IPS-11a (cell line): ENCODE results near the gene ANKH.

Experiments used
- H3K4me3 ChIP-seq: one replicate; pipeline ENCODE4 v1.5.1; 2013; ENCODE audit warnings: low read depth, low read length, control low read depth

ANKH gene

GRCh38 chr5:14721990-14722656 is 149.5 kb downstream of the ANKH start:
- no peak overlapping the region for H3K4me3 ChIP-seq

- H3K4me3 ChIP-seq: no peak overlapping the region
Observed at GRCh38 chr5:14720236-14720923, 151.2 kb downstream of the ANKH start.

DNA sequence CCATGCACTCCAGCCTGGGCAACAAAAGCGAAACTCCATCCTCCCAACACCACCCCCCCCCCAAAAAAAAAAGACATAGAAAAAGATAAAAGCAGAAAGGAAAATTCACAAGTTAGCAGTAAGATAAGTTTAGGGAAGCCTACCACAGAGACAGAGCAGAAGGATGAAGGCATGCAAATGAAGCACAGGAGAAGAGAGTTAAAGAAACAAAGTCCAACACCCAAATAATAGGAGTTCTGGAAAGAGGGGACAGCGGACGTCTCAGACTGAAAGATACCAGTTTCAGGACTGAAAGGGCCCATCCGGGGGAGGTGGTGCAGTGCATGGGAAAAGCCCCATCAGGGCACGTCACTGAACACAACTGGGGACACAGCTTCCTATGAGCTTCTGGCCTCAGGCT is 152.8 kb downstream of the ANKH start:
- H3K4me3 ChIP-seq: no peak overlapping the region

DNA sequence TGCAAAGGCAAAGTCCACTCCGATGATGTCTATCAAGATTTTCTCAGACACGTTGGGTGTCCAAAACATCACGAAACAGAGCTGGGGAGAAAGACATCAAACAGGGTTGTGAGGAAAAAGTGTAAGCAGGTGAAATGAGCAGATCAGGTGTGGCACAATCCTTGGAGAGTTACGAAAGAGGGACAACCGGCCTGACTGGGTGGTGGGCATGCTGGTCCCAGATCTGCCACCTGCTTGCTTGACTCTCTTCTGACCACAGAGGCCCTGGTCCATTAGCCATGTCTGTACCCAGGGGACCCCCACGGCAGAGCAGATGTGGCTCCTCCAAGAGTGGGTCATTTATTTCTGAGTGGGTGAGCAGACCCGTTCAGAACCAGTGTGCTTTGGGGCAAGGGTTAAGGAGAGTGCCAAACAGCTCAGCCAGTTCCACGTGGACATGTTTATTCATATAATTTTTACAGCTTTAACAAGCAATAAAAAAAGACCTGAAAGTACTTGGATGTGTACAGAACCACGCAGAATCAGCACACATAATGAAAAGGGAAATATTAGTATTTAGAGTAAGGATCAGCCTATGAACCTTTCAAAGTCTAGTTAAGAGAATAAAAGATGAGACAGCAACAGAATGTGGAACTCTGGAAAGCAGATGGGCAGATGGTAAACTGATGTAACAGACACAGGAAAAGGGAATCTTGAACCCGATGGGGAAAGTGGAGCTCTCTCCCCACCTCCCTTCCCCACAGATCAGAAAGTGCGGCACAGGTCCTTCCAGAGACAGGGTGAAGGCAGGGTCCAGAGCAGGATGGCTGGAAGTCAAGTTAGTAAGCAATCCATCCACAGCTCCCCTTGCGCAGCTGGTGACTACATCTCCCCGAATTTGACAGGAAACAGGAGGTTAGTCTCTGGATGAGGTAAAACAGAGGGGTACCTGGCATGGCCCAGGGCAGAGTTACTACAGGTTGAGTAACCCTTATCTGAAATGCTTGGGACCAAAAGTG is 154.5 kb downstream of the ANKH start:
- no peak overlapping the region for H3K4me3 ChIP-seq

DNA sequence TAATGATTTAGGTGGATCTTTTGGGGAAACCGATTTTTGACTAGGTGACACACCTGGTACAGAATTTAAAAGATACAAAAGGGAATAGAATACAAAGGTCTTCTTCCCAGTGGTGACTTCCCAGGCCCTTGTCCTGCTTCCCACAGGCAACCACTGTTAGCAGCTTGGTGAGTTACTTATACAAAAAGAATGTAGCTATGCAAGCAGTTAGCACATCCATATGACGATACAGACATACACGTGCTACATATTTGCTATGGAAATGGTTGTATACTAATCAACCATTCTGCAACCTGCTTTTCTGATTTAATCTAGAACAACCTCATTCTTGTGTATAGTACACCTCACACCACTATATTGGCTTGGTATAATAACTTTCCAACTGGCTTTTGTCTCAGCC is 156.1 kb downstream of the ANKH start:
- no peak overlapping the region for H3K4me3 ChIP-seq

DNA sequence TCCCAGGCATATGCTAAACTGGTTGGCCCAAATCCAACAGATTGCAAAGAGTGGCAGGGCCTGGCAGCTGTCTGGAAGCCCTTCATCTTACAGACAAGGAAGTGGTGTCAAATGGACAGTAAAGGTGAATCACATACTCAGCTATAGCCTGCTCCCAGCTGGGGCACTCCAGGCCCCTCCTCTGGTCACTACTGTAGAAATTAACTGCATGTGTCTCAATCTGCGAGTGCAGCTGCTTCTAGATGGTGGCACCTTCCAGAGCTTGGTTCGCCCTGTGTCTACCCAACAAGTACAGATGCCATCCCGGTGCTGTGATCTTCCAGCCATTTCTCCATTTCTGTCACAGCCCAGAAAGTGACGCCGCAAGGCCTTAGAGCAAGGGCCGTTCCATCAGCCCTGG is 156.9 kb downstream of the ANKH start:
- no peak overlapping the region for H3K4me3 ChIP-seq

GRCh38 chr5:14713476-14714390 is 157.8 kb downstream of the ANKH start:
- no peak overlapping the region for H3K4me3 ChIP-seq

DNA sequence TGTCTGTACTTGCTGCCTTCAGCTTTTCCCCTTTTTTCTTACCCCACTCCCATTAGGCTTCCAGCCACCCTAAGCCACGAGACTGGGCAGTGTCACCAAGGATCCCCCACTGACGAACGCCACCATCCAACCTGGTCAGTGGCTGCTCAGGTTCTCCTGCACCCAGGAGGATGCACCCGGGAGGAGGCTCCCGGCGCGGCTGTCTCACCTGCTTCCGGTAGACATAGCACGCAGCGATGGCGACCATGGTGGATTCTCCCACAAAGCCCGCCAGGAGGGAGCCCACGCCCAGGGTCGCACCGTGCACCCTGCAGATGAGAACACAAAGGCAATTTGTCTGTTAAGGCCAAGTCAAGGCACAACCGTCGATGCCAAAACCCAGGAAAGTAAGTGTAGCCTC is 158.9 kb downstream of the ANKH start:
- no peak overlapping the region for H3K4me3 ChIP-seq

DNA sequence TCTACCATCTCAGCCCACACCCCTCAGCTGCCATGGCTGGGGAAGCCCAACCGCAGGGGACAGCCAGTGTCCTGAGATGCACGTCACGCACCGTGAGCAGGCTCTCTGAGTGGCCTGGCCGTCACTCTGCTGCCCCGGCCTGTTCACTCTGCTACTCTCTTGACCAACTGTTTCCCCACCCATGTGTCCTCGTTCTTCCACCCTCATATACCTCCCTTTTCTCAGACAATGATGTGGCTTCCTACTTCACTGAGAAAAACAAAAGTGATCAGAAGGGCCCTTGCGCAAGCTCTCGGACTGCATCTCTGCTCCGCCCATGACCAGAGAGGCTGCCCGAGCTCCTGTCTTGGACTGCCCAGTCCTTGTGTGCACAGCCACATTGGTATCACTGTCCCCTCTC is 159.4 kb downstream of the ANKH start:
- H3K4me3 ChIP-seq: no peak overlapping the region

DNA sequence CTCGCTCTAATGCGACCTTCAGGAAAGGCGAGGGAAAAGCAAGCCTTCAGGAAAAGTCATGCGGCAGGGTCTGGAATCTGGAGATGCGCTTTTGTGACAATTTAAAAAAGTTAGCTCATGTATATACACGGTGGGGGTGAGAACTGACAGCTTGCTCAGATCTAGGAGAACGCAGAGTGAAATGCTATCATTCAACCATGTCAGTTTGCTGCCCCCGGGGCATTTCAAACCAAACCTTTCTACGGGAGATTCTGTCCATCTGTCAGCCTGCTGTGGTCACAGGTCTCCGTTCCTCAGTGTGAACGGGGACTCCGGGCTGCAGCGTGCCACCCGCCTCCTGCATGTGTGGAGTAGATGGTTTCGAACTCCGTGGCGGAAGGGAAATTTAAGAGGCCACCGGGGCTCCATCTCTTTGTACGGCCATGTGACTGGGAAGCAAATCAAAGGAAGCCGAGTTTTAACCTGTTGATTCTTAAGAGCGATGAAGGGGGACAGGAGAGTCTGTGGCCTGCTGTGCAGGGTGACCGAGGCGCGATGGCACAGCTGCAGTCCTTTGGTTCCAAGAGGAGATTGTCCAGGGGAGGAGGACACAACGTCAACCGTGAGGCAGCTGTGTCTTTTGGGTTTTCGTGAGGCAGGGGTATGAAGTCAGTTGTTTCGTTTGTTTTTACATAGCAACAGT is 161.1 kb downstream of the ANKH start:
- H3K4me3 ChIP-seq: no peak overlapping the region

GRCh38 chr5:14708551-14708950 is 163.0 kb downstream of the ANKH start:
- H3K4me3 ChIP-seq: no peak overlapping the region

DNA sequence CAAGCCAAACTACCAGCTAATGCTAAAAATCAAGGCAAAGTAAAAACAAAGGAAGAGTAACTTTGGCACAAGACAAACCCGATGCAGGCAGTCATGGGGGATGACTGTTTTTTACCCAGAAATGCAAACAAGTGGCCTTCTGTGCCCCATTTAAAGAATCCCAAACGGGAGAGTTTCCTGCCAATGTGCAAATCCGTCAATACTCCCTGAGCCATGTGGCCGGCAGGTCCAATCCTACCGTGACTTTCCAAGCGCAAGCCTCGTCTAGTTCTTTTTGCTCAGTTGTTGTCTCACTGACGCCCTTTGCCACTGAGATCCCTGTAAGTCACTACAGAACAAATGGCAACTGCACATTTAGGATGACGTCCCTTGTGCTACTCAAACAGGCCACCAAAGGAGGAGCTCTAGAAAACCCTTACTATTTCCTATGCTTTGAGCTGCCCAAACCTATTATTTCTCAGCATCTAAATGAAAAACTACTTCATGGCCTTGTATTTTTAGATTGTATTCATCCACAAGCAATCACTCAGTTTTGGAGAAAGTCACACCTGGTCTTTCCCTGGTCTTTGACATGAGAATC is 163.7 kb downstream of the ANKH start:
- H3K4me3 ChIP-seq: no peak overlapping the region

DNA sequence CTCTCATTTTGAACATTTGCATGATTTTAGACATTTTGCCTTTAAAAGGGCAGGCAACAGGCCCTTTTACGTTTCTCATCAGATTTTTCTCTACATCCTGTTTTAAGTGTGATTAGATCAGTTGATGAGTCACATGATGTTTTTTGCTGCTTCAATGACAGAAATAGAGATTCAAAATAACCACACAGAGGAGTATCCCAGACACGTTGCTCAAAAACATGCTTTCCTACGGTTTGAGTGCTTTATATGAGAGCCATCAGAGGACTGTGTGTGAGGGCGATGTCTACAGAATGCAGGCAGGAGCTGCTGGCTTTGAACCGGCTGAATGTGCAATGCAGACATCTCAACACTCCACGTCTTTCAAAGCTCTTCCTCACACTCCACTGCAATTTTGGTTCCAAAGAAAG is 165.0 kb downstream of the ANKH start:
- H3K4me3 ChIP-seq: no peak overlapping the region

DNA sequence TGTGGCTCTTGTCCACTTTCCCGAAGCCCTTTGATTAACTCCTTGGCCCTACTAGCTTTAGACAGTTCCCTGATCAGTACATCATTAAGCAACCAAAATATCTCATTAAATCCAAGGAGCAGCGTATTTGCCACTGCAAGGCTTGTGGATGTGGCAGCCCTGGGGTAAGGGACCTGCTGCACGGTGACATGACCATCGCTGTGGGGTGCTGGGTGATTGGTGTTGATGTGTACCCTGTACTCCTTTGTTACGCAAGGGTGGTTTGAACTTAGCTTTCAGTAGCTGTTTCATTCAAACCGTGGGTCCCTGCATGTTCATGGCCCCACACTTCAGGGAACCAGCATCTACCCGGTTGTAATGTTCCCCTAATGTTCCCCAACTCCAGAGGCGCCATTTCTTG is 166.0 kb downstream of the ANKH start:
- H3K4me3 ChIP-seq: no peak overlapping the region

GRCh38 chr5:14702238-14702839 is 169.2 kb downstream of the ANKH start:
- no peak overlapping the region for H3K4me3 ChIP-seq

DNA sequence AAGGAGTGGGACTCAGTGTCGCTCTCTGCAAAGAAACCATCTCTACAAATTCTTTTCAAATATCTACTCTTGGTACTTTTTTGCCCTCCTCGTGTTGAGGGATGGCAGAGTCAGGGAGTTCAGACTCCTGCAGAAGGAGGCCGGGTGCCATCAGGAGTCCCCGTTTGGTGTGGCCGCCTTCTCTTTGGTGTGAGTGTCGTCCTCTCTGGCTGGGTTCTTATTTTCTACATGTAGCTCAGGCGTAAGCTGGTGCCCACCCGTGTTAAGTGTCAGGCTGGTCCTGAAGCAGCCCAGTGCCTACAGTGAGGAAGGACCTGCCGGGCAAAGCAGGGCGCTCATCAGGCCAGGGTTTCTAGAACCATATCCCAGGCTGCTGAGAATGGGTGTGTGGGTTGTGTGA is 170.0 kb downstream of the ANKH start:
- no peak overlapping the region for H3K4me3 ChIP-seq

- H3K4me3 ChIP-seq: no peak overlapping the region
Observed at GRCh38 chr5:14700478-14701436, 170.8 kb downstream of the ANKH start.

DNA sequence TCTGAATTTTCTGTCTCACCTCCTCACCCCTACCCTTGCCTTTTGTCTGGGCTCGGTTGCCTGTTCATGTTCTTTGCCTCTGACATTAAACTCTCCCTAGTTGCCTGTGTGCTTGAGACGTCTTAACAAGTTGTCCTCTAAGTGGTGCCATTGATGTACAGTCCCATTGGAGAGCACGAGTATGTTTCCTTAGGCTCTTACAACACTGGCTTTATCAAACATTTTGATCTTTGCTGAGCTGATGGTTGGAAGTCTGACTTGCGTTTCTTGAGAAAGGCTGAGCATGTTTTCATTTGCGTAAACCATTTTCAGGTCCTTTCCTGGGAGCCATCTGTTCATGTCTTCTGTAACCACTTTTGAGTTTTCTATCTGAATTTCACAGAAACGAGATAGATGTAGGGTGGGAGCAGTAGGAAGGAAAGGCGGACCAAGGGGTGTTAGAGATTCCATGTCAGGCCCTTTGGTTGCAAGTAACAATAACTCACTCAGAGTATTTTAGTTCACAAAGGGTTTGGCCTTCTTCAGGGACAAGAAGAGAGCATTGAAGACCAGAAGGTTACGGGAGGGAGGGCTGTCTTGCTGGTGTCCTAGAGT is 171.7 kb downstream of the ANKH start:
- no peak overlapping the region for H3K4me3 ChIP-seq
